Endometrium (tissue), 2 donors: ENCODE data around the gene C16orf74.

Experiments used
- FAIRE-seq: peaks from 2 replicates; lab custom pipeline; 2012; peaks lifted over from hg19 to GRCh38; lab: Jason Lieb, UNC
- donor health status: control.
- donor health status: control.

C16orf74 gene

GRCh38 chr16:85746460-85747215, 4.3 kb downstream of the C16orf74 start:
- FAIRE-seq: no peak

GRCh38 chr16:85738923-85739715, 11.8 kb downstream of the C16orf74 start:
- FAIRE-seq: no peak

GRCh38 chr16:85736921-85737320, 14.0 kb downstream of the C16orf74 start:
- no peak for FAIRE-seq

- FAIRE-seq: no peak
Measured at GRCh38 chr16:85735946-85736345, 14.9 kb downstream of the C16orf74 start.

- no peak for FAIRE-seq
Measured at GRCh38 chr16:85735225-85735635, 15.7 kb downstream of the C16orf74 start.

GRCh38 chr16:85734311-85735017, 16.4 kb downstream of the C16orf74 start:
- FAIRE-seq: no peak

- no peak for FAIRE-seq
Measured at GRCh38 chr16:85733839-85734170, 17.1 kb downstream of the C16orf74 start.

GRCh38 chr16:85733155-85733838, 17.6 kb downstream of the C16orf74 start:
- FAIRE-seq: no peak

GRCh38 chr16:85731179-85731578, 19.7 kb downstream of the C16orf74 start:
- no peak for FAIRE-seq

- no peak for FAIRE-seq
Measured at GRCh38 chr16:85730186-85730465, 20.8 kb downstream of the C16orf74 start.

- no peak for FAIRE-seq
Measured at GRCh38 chr16:85729452-85730185, 21.3 kb downstream of the C16orf74 start.

- no peak for FAIRE-seq
Measured at GRCh38 chr16:85728879-85729278, 22.0 kb downstream of the C16orf74 start.

- no peak for FAIRE-seq
Measured at GRCh38 chr16:85724936-85725335, 26.0 kb downstream of the C16orf74 start.

GRCh38 chr16:85724126-85724879, 26.6 kb downstream of the C16orf74 start:
- FAIRE-seq: no peak

- no peak for FAIRE-seq
Measured at GRCh38 chr16:85722128-85722893, 28.6 kb downstream of the C16orf74 start.

GRCh38 chr16:85720302-85720637, 30.6 kb downstream of the C16orf74 start:
- no peak for FAIRE-seq

- FAIRE-seq: no peak
Measured at GRCh38 chr16:85719605-85720301, 31.1 kb downstream of the C16orf74 start.

GRCh38 chr16:85718682-85719081, 32.2 kb downstream of the C16orf74 start:
- FAIRE-seq: no peak

GRCh38 chr16:85718153-85718477, 32.8 kb downstream of the C16orf74 start:
- no peak for FAIRE-seq
